ENCODE data around the gene GAK. TPM values are rescaled to one million over a fixed set of nuclear protein-coding genes. Genes with fewer than 3 reads are reported as not detected.

GAK gene
- total RNA-seq, 2 experiments from 2014 or later = 87.6 to 96.8 TPM

DNA sequence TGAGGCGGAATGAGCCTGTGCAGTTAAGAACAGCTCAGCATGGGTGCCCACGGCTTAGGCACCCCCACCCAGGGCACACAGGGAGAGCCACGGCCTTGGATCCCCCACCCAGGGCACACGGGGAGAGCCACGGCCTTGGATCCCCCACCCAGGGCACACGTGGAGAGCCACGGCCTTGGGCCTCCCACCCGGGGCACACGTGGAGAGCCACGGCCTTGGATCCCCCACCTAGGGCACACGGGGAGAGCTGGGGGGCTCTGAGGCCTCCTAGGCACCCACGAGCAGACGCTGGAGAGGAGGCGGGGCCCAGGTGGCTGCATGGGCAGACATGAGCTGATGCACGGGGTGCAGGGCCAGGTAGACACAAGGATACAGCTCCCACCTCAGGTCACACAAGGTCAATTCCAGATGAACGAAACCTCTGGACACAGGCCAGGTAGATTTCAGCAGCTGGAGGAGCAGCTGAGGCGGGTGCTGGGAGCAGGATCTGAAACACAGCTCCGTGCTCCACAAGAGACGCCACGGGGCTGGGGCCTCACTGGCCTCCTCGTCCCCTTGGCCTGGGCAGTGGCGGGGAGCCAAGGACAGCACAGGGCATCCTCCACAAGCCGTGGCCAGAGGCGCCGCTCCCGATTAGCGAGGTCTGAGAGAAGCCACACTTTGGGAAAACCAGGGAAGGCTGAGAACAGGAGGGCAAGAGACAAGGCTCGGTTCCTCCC lies 30.8 kb downstream of the GAK start:
- Mint-ChIP-seq H3K27ac (no peak overlapping the region), H3K9me3 (peaks cover 5% of the 10 kb centered on the region), H3K4me3 (no peak overlapping the region), H3K36me3 (ENCODE audit: low read depth) (peaks cover 24% of the 10 kb centered on the region), H3K27me3 (ENCODE audit: low read depth) (no peaks in the 10 kb centered on the region), H3K4me1 (ENCODE audit: low read depth) (peaks cover 2% of the 10 kb centered on the region)
- CTCF ChIA-PET = interaction anchor here (0.6 kb wide), 1 partner anchor 31 kb away, joined by 5 read pairs; no protein-coding TSS in a partner anchor
- intact Hi-C loops (cut with micrococcal nuclease) = no loop called here
- no peak for DNase-seq

DNA sequence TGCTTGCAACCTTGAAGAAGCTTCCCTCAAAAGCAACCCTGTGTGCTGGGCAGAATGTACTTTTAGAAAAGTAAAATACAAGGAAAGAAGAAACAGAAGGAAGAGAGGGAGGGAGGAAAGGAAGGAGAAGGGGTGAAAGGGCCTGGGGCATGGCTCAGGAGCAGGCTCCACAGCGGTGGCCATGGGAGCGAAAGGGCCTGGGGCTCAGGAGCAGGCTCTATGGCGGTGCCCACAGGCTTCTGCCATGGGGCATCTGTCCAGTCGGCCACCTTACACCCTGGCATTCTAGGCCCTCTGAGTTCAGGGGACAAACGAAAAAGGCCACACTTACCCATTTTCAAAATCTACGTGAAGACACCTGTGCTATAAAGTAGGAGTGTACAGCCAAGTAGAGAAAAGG lies 31.4 kb downstream of the GAK start:
- Mint-ChIP-seq H3K4me1 (ENCODE audit: low read depth) (peaks cover 2% of the 10 kb centered on the region), H3K9me3 (peaks cover 2% of the 10 kb centered on the region), H3K36me3 (ENCODE audit: low read depth) (peaks cover 24% of the 10 kb centered on the region), H3K27me3 (ENCODE audit: low read depth) (no peaks in the 10 kb centered on the region), H3K27ac (no peak overlapping the region), H3K4me3 (no peak overlapping the region)
- no peak for DNase-seq
- CTCF ChIA-PET = no interaction called here
- intact Hi-C loops (cut with micrococcal nuclease) = no loop called here

DNA sequence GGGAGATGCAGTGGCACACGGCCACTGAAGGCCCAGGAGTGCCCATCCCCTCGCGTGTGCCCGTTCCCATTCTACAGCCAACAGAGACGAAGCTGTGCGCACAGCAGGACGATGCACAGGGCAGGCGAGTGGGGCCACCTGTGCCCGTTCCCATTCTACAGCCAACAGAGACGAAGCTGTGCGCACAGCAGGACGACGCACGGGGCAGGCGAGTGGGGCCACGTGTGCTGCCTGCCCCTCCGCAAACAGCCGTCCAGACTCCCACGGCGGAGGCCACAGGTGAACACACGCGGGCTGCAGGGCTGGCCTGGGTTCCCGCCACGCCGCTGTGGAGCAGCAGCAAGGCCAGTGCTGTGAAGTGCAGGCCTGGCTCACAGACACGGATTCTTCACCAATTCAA lies 32.0 kb downstream of the GAK start:
- intact Hi-C loops (cut with micrococcal nuclease) = no loop called here
- CTCF ChIA-PET = no interaction called here
- Mint-ChIP-seq H3K27ac (no peak overlapping the region), H3K9me3 (no peaks in the 10 kb centered on the region), H3K4me3 (no peak overlapping the region), H3K36me3 (ENCODE audit: low read depth) (peaks cover 19% of the 10 kb centered on the region), H3K4me1 (ENCODE audit: low read depth) (peaks cover 2% of the 10 kb centered on the region), H3K27me3 (ENCODE audit: low read depth) (no peaks in the 10 kb centered on the region)
- DNase-seq = no peak

DNA sequence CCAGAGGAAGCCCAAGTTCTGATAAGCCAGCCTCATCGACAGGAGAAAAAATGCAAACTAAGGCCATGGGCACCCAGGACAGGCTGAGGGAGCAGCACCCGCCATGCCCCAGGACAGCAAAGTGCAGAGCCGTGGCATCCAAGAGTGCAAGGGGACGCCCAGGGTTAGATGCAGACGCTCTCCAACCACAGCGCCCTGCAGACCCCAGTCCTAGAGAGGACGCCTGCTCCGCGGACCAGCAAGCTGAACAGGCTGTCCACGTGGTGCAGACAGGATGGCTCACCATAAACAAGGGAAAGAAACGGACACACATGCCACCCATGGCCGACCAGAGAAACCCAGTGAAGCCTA lies 32.6 kb downstream of the GAK start:
- intact Hi-C loops (cut with micrococcal nuclease) = no loop called here
- Mint-ChIP-seq H3K9me3 (no peaks in the 10 kb centered on the region), H3K4me1 (ENCODE audit: low read depth) (peaks cover 2% of the 10 kb centered on the region), H3K4me3 (no peak overlapping the region), H3K27ac (no peak overlapping the region), H3K36me3 (ENCODE audit: low read depth) (peaks cover 17% of the 10 kb centered on the region), H3K27me3 (ENCODE audit: low read depth) (no peaks in the 10 kb centered on the region)
- no peak for DNase-seq
- CTCF ChIA-PET = no interaction called here

DNA sequence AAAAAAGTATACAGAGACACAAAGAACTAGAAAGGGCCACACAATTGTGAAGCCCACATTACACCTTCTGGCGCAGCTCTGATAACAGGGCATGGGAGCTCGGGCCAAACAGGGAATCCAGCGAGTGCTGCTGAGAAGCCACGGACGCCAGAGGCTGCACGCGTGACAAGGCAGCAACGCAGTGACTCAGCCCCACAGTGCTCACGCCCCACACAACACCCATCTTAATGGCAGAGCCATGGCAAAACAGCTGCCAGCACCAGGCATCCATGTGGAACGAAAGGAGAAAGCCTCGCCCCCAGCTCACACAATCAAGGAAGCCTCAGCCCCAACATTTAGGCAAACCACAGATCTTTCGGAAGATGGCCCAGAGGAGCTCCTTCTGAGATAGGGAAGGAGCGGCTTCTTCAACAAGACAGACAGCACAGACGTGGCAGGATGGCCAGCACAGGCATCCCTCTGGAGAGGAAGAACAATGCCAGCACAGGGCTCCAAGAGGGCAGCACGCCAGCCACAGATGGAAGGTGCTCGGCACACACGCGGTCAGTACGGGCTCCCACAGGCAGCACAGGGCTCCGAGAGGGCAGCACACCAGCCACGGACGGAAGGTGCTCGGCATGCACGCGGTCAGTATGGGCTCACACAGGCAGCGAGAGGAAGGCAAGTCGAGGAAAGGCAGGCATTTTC lies 33.1 kb downstream of the GAK start:
- CTCF ChIA-PET = no interaction called here
- peaks cover 2% of the 10 kb centered on the region for H3K4me1 Mint-ChIP-seq (ENCODE audit: low read depth)
- H3K9me3 Mint-ChIP-seq = no peaks in the 10 kb centered on the region
- intact Hi-C loops (cut with micrococcal nuclease) = no loop called here
- H3K27ac Mint-ChIP-seq = no peak overlapping the region
- peaks cover 17% of the 10 kb centered on the region for H3K36me3 Mint-ChIP-seq (ENCODE audit: low read depth)
- no peak for DNase-seq
- H3K27me3 Mint-ChIP-seq (ENCODE audit: low read depth) = no peaks in the 10 kb centered on the region
- no peak overlapping the region for H3K4me3 Mint-ChIP-seq

DNA sequence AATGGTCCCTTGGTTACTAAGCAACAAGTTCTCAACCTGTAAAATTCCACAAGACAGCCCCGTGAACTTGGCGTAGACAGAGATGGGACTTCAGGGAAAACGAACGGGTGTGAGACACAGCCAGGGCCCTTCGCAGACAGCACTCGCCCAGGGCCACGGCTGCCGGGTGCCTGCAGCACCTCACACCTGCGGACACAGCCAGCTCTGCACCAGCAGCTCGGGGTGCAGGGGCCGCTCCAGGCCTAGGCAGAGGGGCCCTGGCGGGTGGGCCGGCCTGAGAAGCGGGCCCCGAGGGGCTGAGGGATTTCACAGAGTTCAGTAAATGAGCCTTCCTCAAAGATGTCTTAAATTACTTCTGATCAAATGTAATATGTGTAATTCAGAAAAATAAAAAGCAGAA lies 34.0 kb downstream of the GAK start:
- peaks cover 2% of the 10 kb centered on the region for H3K4me1 Mint-ChIP-seq (ENCODE audit: low read depth)
- intact Hi-C loops (cut with micrococcal nuclease) = no loop called here
- no peak for DNase-seq
- CTCF ChIA-PET = interaction anchor here (0.7 kb wide), 1 partner anchor 89 kb away, joined by 3 read pairs; no protein-coding TSS in a partner anchor
- H3K36me3 Mint-ChIP-seq (ENCODE audit: low read depth) = peaks cover 17% of the 10 kb centered on the region
- no peaks in the 10 kb centered on the region for H3K9me3 Mint-ChIP-seq
- H3K27ac Mint-ChIP-seq = no peak overlapping the region
- H3K27me3 Mint-ChIP-seq (ENCODE audit: low read depth) = no peaks in the 10 kb centered on the region
- H3K4me3 Mint-ChIP-seq = no peak overlapping the region

DNA sequence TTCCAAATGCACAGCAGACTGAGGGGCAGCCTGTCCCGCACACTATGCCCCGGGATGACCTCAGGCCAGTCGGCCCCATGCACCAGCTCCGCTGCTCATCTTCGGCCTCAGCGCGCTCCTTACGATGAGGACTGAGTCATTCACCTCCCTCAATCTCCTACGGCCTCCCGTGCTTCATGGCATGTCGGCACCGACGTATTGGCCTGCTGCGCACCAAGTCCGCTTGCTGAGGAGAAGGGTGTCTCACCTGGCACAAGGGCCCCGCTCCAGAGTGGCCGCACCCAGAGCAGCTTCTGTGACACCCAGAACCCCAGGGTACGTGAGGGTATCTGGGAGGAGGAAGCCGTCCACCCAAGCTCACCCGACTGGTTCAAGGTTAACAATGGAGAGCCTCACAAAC lies 35.5 kb downstream of the GAK start:
- CTCF ChIA-PET = interaction anchor here (0.6 kb wide), 1 partner anchor 91 kb away, joined by 3 read pairs; the partner anchor contains the start of gene IDUA
- Mint-ChIP-seq H3K27me3 (ENCODE audit: low read depth) (no peaks in the 10 kb centered on the region), H3K9me3 (no peaks in the 10 kb centered on the region), H3K4me3 (no peak overlapping the region), H3K27ac (peak overlapping the region; percentile 46), H3K36me3 (ENCODE audit: low read depth) (peaks cover 13% of the 10 kb centered on the region), H3K4me1 (ENCODE audit: low read depth) (no peaks in the 10 kb centered on the region)
- intact Hi-C loops (cut with micrococcal nuclease) = no loop called here
- no peak for DNase-seq

DNA sequence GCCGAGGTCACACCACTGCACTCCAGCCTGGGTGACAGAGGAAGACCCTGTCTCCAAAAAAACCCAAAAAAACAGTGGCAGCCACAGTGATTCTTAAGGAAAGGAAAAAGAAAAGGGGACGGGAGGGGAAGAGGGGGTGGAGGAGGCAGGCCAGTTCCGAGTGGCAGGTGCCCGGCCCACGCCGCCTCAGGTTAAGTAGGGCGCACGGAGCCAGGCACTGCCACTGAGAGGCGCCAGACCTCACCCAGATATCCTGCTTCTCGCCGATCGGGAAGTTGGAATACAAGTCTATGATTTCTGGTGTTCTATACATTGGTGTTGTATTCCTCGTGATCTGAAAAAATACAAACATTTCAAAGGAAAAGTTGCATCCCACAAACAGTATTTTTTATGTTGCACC lies 35.9 kb downstream of the GAK start:
- Mint-ChIP-seq H3K36me3 (ENCODE audit: low read depth) (peaks cover 13% of the 10 kb centered on the region), H3K27ac (peak overlapping the region; percentile 46), H3K4me1 (ENCODE audit: low read depth) (no peaks in the 10 kb centered on the region), H3K4me3 (no peak overlapping the region), H3K9me3 (no peaks in the 10 kb centered on the region), H3K27me3 (ENCODE audit: low read depth) (no peaks in the 10 kb centered on the region)
- CTCF ChIA-PET = interaction anchor here (0.6 kb wide), 1 partner anchor 91 kb away, joined by 3 read pairs; the partner anchor contains the start of gene IDUA
- intact Hi-C loops (cut with micrococcal nuclease) = no loop called here
- peak; percentile 13 for DNase-seq

DNA sequence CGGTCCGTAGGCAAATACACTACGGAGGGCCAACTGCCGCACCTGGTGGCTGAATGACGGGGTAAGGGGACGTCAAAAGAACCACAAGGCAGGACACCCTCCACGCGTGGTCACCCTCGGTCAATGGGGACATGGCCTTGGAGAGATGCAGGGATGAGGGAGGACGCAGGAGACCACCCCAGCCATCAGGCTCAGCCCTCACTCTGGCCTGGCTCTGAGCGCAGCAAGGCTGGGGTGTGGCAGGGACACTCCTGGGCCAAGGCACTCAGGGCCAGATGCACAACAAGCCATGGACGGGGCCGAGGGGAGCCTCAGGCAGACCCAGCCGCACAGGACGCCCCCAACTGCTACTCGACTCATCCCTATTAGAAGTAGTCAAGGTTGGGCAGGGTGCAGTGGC lies 36.5 kb downstream of the GAK start:
- peaks cover 13% of the 10 kb centered on the region for H3K36me3 Mint-ChIP-seq (ENCODE audit: low read depth)
- no peaks in the 10 kb centered on the region for H3K27me3 Mint-ChIP-seq (ENCODE audit: low read depth)
- DNase-seq = no peak
- no peak overlapping the region for H3K27ac Mint-ChIP-seq
- CTCF ChIA-PET = no interaction called here
- intact Hi-C loops (cut with micrococcal nuclease) = no loop called here
- no peaks in the 10 kb centered on the region for H3K9me3 Mint-ChIP-seq
- H3K4me3 Mint-ChIP-seq = no peak overlapping the region
- H3K4me1 Mint-ChIP-seq (ENCODE audit: low read depth) = no peaks in the 10 kb centered on the region

DNA sequence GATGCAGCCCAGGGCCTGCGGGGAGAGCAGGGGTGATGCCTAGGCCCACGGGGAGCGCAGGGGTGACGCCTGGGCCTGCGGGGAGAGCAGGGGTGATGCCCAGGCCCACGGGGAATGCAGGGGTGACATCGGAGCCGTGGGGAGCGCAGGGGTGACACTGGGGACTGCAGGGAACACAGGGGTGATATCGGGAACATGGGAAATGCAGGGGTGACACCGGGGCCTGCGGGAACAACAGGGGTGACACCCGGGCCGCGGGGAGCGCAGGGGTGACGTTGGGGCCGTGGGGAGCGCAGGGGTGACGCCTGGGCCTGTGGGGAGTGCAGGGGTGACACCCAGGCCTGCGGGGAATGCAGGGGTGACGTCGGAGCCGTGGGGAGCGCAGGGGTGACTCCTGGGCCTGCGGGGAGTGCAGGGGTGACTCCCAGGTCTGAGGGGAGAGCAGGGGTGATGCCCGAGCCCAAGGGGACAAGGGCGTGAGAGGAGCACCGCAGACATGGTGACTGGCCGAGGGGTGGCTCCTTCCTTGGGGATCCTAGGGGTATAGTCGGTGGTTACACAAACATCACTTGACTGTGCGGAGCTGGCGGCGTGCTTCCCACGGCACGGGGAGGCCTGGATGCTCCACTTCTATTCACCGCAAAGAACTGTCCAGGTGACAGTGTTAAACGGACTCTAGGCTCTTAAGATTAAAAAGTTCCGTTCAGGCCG lies 38.0 kb downstream of the GAK start:
- Mint-ChIP-seq H3K27ac (no peak overlapping the region), H3K9me3 (no peaks in the 10 kb centered on the region), H3K4me3 (no peak overlapping the region), H3K27me3 (ENCODE audit: low read depth) (no peaks in the 10 kb centered on the region), H3K4me1 (ENCODE audit: low read depth) (no peaks in the 10 kb centered on the region), H3K36me3 (ENCODE audit: low read depth) (peaks cover 8% of the 10 kb centered on the region)
- intact Hi-C loops (cut with micrococcal nuclease) = no loop called here
- DNase-seq = no peak
- CTCF ChIA-PET = no interaction called here

DNA sequence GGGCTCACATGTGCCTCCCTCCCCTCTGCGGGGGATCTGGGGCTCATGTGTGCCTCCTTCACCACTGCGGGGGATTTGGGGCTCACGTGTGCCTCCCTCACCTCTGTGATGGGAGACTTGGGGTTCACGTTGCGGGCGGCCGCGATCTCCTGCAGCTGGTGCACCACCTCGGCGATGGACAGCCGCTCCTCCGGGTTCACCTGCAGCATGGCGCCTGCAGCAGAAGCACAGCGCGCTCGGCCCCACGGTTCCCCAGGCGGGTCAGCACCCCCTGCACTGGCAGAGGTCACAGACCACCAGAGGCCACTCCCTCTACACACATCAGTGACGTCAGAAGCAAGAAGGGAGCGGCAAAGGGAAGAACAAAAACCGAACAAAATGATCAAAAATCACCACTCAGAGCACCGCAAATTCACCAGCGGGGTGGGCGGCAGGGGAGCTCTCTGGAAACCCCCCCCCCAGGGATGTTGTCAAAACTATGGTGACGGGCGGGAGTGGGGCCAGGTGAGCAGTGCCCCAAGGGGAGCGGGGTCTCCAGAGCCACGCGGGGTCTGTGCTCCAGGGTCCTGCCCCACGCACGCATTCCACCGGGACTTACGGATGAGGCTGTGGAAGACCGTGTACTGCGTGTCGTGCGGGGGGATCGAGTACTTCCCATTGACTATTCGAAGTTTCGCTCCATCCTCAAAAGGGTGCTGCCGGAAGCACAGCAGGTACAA lies 38.7 kb downstream of the GAK start:
- intact Hi-C loops (cut with micrococcal nuclease) = no loop called here
- DNase-seq = no peak
- peaks cover 6% of the 10 kb centered on the region for H3K36me3 Mint-ChIP-seq (ENCODE audit: low read depth)
- H3K4me3 Mint-ChIP-seq = no peak overlapping the region
- H3K27ac Mint-ChIP-seq = no peak overlapping the region
- CTCF ChIA-PET = interaction anchor here (0.6 kb wide), 1 partner anchor 919 kb away, joined by 3 read pairs; no protein-coding TSS in a partner anchor
- H3K9me3 Mint-ChIP-seq = no peaks in the 10 kb centered on the region
- H3K4me1 Mint-ChIP-seq (ENCODE audit: low read depth) = no peaks in the 10 kb centered on the region
- H3K27me3 Mint-ChIP-seq (ENCODE audit: low read depth) = no peaks in the 10 kb centered on the region

DNA sequence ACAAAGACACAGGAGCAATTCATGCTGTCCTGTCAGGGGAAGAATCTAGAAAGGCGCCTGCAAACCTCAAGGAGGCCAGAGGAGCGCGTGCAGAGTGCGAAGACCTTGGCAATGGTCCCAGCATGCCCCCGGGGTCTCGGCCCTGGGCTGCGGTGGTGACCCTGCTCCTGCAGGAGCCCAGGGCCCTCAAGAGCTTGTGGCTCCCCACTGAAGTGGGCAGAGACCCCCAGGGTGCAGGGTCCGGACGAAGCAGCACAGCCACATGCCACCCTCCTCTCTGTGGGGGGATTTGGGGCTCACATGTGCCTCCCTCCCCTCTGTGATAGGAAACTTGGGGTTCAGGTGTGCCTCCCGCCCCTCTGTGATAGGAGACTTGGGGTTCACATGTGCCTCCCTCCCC lies 39.3 kb downstream of the GAK start:
- H3K4me3 Mint-ChIP-seq = no peak overlapping the region
- H3K9me3 Mint-ChIP-seq = peaks cover under 1% of the 10 kb centered on the region
- no peak for DNase-seq
- H3K4me1 Mint-ChIP-seq (ENCODE audit: low read depth) = no peaks in the 10 kb centered on the region
- H3K36me3 Mint-ChIP-seq (ENCODE audit: low read depth) = peaks cover 9% of the 10 kb centered on the region
- no peaks in the 10 kb centered on the region for H3K27me3 Mint-ChIP-seq (ENCODE audit: low read depth)
- intact Hi-C loops (cut with micrococcal nuclease) = no loop called here
- CTCF ChIA-PET = no interaction called here
- H3K27ac Mint-ChIP-seq = no peak overlapping the region

All from activated naive CD4-positive, alpha-beta T cell treated with anti-CD3 and anti-CD28 coated beads for 36 hours (primary cell).